NCI-H748 (cell line): Measurements from ENCODE around the gene JUP.

Experiments
- DNase-seq: peaks from one replicate; lab custom pipeline; 2025; ENCODE audit not compliant: unreplicated experiment; lab: John Stamatoyannopoulos, UW

The JUP gene

DNA sequence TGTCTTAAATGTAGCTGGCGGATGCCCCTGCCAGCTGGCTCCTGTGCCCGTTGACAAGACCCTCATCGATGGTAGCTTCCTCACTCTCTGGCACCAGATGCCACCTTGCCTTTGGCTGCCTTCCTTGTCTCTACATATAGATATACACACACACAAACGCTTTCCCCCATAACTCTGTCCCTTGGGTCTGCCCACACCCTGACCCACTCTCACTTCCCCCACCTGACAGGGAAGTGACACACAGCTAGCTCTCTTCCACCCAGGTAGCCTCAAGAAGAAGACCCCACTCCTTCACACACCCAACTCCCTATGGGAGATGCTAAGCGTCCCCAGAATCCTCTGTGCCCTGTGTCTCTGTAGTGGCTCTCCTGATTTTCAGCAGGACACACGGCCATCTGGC is 25.6 kb downstream of the JUP start:
- DNase-seq: no peak

DNA sequence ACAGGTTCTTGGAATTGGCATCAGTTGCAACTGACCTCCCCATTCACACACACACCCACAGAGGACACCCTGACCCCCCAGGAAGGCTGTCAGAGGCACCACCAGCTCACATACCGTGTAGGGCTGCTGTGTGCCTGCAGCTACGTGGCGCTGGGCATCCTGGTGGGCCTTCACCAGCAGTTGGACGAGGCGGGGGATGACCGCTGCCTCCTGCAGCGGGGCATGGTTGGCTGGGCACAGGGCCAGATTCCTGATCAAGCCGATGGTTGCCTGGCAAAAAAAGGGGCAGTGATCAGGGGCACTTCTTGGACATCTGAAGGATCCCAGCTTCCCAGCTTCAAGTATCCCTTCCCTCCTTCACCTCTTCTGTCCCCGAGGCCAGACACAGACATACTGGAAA is 27.9 kb downstream of the JUP start:
- no peak for DNase-seq

DNA sequence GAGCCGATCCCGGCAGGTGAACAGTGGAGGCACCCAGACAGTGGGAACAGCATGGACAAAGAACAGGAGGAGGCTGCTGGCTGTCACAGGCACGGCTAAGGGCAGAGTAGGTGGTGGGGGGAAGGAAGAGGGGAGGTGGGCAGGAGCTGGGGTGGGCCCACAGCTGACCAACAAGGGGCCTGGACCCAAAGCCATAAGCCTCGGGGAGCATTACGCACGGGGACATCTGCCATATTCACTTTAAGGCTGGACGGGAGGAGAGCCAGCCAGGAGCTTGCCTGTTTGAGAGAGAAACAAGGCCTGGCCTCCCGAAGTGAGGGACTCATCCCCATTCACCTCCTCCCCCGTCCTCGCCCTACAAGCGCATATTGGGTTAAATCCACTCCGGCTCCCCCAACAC is 32.4 kb downstream of the JUP start:
- DNase-seq: no peak

DNA sequence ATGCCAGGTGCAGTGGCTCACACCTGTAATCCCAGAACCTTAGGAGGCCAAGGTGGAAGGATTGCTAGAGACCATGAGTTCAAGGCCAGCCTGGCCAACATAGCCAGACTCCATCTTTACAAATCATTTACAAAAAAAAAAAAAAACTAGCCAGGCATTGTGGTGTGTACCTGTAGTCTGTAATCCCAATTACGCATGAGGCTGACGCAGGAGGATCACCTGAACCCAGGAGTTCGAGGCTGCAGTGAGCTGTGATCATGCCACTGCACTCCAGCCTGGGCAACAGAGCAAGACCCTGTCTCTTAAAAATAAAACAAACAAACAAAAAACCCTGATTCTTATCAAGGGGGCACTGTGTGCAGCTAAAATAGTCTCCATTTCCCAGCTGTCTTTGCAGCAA is 35.2 kb downstream of the JUP start:
- DNase-seq: no peak

DNA sequence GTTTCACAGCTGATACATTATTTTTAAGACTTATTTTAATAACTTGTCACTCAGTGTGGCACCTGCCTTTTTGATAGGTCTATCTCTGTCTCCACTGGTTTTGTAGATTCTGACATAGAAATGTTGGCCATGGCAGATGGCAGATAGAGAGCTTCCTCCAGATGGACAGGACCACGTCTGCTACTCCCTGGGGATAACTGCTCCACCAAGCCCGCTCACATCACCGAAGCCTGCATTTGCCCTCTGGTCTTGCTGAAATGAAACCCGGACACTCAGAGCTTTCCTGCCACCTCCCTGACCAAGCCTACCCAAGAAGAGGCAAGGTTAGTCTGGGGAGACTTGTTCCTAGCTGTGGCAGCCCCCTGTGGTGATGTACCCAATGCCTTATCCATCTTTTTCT is 35.6 kb downstream of the JUP start:
- DNase-seq: no peak

DNA sequence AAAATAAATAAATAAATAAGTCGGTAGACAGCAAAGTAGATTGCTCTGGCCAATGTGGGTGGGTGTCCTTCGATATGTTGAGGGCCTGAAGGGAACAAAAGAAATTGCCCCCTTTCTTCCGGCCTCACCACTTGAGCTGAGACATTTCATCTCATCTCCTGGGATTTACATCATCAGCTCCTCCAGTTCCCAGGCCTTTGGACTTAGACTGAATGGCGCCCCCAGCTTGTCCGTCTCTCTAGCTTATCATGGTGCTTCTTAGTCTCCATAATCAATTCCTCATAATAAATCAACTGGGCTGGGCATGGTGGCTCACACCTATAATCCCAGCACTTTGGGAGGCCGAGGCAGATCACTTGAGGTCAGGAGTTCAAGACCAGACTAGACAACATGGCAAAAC is 38.2 kb downstream of the JUP start:
- no peak for DNase-seq

DNA sequence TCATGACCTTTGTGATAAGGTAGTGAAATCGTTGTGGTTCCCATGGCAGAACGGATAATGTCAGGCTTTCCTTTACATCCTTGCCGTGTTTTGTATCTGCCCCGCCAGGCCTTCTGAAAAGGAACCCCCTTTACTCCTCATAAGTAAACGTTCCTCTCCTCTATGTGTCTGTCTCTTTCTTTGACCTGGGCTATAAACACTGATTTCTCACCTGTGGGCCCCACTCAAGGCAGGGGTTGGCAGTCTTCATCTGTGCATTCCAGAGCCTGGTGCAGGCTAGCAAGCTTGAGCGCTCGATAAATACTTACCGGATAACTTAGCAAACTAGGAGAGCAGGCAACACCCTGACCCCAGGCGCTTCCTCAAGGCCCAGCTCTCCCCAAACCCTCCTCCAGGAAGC is 44.8 kb downstream of the JUP start:
- DNase-seq: no peak

DNA sequence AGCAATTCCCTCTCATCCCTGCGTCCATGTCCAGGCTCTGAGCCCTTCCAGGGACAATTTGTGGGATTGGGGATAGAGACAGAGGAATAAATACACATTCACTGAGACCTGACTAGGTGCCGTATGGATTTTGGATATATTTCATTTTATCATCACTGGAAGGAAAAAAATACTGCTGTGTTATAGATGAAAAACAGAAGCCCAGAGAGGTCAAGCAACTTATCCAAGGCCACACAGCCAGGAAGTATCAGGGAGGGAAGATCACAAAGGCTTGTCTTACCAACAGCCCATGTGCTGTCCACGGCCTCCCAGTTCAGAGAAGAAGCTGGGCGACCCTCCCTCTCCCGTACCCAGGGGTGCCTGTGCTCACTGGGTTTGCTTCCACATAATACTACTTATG is 46.0 kb downstream of the JUP start:
- no peak for DNase-seq

DNA sequence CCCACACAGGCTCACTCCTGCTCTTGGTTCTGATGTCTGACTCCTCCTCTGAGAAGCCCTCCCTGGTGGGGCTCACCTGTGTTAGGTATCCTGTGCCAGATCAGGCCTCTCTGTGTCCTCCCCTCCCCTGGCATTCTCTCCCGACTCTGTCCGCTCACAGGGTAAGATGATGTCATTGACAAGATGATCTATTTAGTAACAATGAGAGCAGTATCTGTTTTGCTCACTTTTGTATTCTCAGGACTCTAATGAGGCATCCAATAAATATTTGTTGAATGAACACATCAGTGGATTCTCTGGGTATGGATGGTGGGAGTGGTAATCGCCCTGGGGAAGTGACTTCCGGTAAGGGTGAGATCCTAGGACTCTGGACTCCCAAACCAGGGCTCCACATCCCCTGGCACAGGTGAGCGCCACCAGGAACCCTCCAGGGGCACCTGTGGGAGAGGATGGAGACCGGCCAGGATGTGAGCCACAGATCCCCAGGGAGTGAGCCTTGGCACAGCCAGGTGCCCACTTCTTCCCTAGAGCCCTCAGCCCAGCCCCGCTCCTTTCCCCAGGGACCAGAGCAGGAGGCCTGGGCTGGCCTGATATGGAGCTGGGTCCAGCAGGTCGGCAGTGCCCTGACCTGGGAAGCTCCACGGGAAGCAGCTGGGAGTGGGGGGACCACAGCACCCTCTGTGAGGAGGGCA is 46.7 kb downstream of the JUP start:
- DNase-seq: no peak

DNA sequence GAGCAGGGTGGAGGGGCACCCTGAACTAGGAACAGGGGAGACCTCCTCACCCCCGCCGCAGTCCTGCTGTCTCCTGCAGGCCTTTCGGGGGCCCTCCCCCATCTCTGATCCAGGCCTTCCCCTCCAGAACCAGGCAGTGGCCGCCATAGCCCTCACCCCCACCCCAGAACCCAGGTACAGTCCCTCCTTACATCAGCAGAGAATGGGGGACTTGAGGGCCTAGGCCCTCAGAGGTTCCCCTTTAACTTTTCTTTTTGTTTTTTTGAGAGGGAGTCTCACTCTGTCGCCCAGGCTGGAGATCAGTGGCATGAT is 47.8 kb downstream of the JUP start:
- no peak for DNase-seq

DNA sequence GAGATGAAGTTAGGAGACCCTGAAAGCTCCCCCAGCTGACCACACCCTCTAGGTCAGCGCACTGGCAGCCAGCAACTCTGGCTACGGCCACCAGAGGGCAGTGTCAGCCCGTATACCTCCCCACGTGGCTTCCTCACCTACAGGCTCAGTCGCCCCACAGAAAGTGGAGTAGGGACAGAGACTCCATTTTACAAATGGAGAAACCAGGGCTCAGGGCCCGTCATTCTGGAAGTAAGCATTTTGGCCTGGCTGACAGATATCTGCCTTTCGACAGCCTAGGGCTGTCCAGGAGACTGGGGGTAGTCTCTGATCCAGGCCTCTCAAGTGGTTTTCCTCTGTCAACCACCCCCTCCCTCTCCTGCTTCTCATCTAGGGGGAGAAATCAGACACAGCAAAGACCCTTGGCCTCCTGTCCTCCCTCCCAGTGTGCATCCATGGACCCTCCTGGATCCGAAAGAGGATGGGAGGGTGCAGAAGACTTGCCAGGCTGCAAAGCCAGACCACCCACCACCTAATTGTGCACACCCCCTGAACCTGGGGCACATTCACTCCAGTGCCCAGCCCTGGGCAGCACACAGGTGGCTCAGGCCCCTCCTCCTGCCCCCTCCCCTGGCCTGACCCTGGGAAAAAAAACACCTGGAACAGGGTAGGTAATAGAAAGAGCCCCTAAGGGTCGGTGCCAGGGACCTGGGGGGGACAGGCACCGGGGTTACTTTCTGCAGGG is 48.3 kb downstream of the JUP start:
- peak; percentile 83 for DNase-seq

DNA sequence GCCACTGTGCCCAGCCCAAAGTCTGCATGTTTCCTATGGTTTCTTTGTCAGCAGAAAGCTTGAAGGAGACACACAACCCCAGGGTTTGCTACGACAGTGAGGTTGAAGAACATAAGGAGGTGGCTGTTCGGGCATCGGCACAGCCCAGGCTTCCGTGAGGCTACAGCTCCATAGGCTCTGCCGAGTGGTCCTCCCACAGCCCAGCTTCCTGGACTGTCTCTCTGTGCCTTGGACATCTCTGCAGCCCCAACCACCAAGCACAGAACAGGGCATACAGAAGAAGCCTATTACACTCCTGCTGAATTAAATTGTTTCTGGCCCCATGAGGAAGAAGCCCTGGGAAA is 48.9 kb downstream of the JUP start:
- DNase-seq: no peak

DNA sequence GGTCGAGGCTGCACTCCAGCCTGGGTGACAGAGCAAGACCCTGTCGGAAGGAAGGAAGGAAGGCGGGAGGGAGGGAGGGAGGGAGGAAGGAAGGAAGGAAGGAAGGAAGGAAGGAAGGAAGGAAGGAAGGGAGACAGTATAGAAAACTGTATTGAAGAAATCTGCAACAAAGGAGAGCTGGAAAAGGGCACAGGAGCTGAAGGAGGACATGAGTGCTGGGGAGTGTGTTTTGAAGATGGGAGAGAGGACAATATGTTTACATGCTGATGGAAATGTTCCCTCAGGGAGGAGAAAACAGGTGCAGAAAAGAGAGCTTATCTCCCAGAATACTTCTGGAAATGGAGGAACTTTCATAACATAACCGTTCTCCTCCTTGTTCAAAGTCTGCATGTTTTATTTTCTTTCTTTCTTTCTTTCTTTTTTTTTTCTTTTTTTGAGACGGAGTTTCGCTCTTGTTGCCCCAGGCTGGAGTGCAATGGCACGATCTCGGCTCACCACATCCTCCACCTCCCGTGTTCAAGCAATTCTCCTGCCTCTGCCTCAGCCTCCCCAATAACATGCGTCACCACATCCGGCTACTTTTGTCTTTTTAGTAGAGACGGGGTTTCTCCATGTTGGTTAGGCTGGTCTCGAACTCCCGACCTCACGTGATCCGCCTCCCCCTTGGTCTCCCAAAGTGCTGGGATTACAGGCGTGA is 49.4 kb downstream of the JUP start:
- DNase-seq: no peak

DNA sequence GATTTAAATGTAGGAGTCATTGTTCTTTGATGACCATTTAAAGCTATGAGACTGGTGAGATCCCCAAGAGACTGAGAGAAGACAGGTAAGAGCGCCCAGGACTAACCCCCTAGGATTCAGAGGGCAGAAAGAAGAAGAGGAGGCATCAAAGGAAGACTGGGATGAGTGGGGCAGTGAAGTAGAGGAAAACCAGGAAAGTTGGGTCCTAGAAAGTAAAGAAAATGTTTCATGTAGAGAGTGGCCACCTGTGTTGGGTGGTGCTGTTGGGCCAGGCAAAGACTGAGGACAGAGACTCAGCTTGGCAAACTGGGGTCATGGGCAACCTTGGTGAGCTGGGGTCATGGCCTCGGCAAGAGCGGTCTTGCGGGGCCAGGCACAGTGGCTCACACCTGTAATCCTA is 50.8 kb downstream of the JUP start:
- no peak for DNase-seq

DNA sequence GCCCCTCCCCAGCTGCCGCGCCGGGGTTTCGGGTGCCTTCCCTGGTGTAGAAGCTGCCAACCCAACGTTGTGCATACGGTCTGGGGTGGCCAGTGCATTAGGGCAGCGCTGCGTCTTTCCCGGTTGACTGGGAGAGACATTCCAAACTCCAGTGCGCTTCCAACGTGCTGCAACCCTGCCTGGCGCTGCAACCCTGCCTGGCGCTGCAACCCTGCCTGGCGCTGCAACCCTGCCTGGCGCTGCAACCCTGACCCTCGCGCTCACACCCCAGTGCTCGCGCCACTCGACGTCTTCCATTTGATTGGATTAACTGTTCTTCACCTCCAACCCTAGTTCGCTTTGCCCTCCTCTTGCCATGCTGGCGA is 51.6 kb downstream of the JUP start:
- no peak for DNase-seq

DNA sequence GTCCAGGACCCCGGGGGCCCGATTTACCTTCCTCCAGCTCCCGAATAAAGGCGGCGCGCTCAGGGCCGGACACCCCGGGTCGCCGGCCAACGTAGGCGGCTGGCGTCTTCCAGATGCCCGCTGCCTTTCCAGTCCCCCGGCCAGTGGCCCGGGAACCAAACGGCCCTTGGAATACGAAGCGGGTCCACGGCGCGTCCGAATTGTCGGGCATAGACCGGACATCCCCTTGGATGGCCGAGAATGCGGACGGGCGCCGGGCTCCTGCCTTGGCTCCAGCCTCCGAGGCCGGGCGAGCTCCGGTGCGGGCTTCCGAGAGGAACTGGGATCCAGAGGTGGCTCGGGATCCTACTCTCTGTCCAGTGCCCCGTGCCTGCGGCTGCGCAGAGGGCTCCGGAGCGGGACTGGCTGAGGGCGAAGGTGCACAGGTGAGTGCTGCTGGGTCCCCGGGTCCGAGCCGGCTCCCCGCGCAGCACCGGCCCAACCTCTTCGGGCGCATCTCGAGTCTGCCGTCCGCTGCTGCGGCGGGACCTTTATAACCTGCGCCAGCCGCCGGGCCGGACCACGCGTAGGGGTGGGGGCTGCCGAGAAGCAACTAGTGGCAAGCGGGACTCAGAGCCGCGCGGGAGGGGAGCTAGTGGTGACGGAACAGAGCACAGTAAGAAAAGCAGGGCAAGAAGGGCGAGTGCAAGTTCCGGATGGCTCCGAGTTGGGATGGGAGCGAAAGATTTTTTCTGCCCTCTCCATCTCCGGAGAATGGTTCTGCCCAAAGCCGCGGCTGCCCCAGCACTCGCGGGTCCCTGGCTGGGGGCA is 52.2 kb downstream of the JUP start, which contains the start of gene HAP1:
HAP1 (minus strand) TSS at position 505 of the 810 bp plus-strand sequence; CDS start at position 496, 9 bp downstream.
- DNase-seq: peak; percentile 65

DNA sequence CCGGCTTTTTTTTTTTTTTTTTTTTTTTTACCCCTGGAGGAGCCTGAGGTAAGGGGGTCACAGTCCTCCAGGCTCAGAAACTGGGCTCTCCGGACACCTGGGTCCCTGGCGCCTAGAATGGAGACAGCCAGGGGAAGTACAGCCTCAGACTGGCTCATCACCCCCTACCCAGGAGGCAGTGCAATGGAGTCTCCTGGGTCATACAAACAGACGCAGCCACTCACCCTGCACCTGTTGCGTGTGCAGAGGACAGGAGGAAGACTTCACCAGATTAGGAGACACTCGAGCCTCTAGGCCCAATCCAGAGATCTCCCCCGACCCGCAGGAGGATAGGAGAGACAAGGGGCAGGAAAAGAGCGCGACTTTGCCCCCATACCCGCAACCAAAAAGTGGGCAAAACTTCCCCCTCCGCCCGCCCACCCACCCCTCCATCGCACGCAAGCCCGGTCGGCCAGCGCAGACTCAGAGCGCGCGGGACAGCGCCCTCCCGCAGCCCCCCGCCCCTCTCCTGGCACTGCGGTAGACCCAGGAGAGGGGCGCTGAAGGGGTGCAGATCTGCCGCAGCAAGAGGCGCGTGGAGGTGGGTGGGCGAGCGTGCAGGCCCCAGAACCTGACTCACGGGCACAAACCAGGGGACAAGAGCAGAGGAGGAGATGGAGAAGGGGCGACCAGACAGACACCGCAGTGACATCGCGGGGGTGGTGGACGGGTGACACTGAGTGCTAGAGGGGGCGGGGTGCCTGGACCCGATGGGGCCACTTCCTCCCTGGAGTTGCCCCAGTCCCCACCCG is 53.0 kb downstream of the JUP start:
- no peak for DNase-seq

DNA sequence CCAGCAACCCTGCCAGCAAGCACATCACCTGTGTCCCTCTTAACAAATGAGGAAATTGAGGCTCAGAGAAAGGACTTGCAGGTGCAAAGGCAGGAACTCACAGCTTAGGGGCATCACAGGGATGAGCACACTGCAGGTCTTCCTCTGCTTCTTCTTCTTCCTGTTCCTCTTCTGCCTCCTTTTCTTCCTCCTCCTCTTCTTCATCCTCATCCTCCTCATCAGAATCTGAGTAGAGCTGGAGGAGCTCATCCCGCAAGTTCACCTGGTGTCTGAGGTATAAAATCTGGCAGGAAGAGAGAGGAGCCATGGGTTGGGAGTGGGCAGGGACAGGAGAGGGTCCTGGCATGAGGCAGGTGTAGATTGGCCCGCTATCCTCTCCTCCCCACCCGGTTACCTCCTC is 54.7 kb downstream of the JUP start:
- DNase-seq: no peak

DNA sequence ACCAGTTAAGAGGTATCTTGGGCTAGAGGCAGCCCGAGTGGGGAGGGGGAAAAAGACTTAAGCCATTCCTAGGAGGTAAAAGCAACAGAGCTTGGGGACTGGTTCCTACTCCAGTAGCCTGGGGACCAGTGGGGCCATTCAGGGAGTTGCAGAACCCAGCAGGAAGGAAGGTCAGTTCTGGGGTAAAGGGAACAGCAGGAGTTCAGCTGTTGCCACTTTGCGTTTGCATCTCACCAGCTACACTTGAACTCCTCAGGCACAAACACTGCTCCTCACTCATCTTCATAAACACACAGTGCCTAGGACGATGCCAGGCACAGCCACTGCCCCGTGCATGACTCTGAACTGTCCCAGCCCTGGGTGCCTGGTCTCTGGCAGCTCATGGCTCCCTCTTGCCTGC is 56.0 kb downstream of the JUP start:
- DNase-seq: no peak

DNA sequence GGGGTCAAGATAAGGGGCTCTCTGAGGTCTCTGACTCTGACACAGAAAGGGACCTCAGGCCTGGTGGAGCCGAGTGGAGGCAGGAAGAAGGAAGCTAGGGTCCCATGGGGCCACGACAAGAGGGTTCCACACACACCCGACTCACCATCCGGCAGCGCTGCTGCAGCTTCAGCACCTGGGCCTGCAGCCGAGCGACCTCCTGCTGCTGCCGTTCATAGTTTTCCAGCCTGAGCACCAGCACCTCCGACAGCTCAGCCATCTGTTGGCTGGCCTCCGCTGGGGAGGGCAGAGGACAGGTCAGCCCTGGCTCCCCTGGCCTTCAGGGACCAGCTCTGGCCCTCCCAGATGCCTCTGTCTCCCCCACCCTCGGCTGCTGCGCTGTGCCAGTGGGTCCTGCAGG is 58.5 kb downstream of the JUP start:
- no peak for DNase-seq

DNA sequence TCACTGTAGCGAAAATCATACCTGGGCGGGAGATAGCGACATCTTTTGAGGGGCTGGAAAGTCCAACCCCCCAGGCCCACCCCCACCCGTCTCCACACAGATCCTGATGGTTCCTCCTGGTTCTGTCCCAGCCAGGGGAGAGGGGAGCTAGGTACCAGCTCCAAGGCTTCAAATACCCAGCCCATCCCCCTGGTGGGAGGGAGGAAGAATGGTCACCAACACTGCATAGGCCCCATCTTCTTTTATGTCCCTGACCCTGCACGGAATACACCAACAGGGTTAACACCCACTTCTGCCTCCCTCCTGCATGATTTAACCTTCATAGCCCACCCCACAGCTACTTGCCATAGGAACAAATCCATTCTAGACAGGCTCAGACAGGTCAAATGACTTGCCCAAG is 61.4 kb downstream of the JUP start:
- no peak for DNase-seq
